ELR (cell line): ENCODE measurements around the gene UBE2J2.

Source experiments
- DNase-seq: peaks from one replicate; pipeline ENCODE4 v3.0.0-alpha.2; 2015; ENCODE audit warnings: low read depth

Gene UBE2J2

GRCh38 chr1:1295154-1295923, 21.7 kb upstream of the UBE2J2 start:
- no peak for DNase-seq

- DNase-seq: no peak
Measured at GRCh38 chr1:1294250-1294890, 20.7 kb upstream of the UBE2J2 start.

GRCh38 chr1:1293263-1294249, 19.9 kb upstream of the UBE2J2 start:
- DNase-seq: no peak

DNA sequence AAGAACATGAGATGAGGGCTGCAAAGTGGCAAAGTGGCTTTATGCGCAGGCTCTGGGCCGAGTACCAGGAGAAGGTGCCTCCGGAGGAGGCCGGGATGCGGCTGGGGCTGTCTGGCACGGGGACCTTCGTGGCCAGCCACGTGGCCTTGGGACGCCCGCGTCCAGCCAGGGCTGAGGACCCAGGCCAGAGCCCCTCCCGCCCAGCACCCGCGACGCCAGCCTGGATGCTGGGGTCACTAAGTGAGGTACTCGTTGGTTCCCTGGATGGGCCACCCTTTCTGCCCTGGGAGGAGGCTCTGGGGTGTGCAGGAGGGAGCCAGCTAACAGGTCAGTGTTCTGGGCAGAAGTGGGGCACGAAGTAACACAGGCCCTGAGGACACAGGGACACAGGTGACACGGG, 19.2 kb upstream of the UBE2J2 start:
- no peak for DNase-seq

- no peak for DNase-seq
Measured at GRCh38 chr1:1292442-1292779, 18.8 kb upstream of the UBE2J2 start.

DNA sequence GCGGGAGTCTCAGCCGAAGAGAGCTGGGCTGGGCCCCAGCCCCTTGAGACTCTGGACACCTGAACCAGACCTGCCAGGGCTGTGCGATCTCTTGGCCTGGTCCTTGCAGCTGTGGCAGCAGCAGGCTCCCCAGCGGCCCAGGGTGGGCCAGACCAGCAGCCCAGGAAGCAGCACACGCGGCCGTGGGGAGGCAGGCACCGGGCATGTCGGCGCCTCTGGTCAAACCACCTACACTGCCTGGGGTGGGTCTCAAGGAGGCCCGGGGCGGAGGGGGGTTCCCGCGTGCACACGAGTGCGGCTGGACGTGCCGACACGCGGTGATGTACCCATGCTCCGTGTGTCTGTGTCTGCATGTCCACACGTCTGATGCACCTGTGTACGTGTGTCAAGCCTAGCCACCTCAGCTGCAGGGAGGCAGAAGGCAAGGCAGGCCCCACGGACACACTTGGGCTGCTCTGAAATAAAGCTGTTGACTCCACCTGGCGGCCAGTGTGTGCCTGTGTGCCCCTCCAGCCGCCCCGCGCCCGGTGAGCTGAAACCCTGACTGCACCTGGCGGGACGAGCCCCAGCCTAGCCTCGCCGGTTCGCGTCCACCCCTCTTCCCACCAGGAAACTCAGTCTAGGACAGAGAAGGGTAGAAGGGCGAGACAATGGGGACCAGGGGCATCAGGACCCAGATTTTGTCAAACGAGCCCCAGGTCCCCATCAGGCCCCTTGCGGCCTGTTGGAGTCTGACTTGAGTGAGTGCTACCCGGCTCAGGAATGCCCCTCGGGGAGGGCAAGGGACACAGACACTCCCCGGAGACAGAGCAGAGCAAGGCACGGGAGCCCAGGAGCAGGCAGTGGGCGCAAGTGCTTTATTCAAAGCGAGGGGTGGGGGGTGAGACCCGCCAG, 18.1 kb upstream of the UBE2J2 start:
- peak; percentile 59 for DNase-seq

GRCh38 chr1:1291023-1291528, 17.4 kb upstream of the UBE2J2 start:
- no peak for DNase-seq

- DNase-seq: no peak
Measured at GRCh38 chr1:1290238-1290731, 16.6 kb upstream of the UBE2J2 start.

DNA sequence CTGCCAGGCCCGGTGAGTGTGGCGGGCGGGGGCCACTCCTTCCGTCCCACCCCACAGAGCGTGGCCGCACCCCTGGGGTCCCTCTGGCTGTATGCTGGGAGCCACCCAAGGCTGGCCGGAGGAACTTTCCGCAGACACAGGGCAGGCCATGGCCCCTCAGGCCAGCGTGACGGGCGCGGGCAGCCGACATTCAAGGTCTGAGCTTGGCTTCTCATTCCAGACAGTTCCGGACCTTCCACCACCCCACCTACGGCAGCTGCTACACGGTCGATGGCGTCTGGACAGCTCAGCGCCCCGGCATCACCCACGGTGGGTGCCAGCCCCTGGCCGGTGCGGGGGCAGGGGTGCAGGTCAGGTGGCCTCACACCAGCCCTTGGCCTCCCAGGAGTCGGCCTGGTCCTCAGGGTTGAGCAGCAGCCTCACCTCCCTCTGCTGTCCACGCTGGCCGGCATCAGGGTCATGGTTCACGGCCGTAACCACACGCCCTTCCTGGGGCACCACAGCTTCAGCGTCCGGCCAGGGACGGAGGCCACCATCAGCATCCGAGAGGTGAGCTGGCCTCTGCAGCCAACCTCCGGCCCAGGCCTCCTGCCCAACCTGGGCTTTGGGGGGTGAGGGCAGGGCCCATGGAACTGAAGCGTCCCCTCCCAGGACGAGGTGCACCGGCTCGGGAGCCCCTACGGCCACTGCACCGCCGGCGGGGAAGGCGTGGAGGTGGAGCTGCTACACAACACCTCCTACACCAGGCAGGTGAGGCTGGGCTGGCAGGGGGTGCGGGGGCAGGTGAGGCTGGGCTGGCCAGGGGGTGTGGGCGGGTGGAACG, 13.8 kb upstream of the UBE2J2 start:
- DNase-seq: no peak

GRCh38 chr1:1286313-1287261, 12.9 kb upstream of the UBE2J2 start:
- no peak for DNase-seq

GRCh38 chr1:1285611-1286311, 12.1 kb upstream of the UBE2J2 start:
- no peak for DNase-seq

- no peak for DNase-seq
Measured at GRCh38 chr1:1285102-1285571, 11.5 kb upstream of the UBE2J2 start.

DNA sequence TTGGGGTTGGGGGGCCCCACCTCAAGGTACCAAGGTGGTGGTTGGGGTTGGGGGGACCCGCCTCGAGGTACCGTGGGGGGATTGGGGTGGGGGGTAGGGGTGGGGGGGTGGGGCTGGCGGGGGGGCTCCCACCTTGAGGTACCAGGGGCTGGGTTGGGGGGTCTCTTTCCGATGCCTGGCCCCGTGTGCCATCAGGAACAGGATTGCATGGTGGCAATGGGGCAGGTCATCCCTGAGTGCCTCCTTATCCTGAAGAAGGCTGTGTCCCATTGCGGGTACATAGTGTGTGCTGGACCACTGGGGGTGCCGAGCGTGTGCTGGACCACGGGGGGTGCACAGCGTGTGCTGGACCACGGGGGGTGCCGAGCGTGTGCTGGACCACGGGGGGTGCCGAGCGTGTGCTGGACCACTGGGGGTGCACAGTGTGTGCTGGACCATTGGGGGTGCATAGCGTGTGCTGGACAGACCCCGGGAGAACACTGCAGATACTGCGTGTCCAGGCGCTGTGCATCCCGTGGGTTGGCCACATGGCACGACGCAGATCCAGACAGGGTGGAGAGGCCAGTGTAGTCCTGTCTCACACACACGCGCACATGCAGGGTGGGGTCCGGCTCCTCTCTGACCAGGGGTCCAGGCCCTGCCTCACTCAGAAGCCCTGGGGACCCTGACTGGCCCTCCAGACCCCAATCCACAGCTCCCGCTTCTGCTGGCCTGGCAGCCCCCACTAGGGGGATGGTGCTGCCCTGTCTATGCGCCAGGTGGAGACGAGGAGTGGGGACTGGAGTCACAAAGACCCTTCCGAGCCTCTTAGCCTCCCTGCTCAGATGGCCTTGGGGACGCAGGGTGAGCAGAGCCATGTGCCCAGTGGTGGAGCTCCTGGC, 10.8 kb upstream of the UBE2J2 start:
- DNase-seq: no peak

DNA sequence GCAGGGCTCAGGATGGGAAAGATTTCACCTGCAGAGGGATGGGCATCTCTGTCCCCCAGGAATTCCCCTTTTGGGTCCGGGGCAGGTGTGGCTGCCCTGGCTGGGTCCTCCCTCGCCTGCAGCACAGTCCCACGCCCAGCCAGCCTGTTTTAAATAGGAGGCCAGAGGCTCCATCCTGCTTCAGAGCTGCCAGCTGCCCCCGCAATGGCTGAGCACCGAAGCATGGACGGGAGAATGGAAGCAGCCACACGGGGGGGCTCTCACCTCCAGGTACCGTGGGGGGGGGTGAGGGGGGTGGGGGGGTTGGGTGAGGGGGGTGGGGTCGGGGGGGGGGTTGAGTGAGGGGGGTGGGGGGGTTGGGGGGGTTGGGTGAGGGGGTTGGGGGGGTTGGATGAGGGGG, 10.2 kb upstream of the UBE2J2 start:
- peak; percentile 52 for DNase-seq

GRCh38 chr1:1282998-1283397, 9.3 kb upstream of the UBE2J2 start:
- peak; percentile 71 for DNase-seq

DNA sequence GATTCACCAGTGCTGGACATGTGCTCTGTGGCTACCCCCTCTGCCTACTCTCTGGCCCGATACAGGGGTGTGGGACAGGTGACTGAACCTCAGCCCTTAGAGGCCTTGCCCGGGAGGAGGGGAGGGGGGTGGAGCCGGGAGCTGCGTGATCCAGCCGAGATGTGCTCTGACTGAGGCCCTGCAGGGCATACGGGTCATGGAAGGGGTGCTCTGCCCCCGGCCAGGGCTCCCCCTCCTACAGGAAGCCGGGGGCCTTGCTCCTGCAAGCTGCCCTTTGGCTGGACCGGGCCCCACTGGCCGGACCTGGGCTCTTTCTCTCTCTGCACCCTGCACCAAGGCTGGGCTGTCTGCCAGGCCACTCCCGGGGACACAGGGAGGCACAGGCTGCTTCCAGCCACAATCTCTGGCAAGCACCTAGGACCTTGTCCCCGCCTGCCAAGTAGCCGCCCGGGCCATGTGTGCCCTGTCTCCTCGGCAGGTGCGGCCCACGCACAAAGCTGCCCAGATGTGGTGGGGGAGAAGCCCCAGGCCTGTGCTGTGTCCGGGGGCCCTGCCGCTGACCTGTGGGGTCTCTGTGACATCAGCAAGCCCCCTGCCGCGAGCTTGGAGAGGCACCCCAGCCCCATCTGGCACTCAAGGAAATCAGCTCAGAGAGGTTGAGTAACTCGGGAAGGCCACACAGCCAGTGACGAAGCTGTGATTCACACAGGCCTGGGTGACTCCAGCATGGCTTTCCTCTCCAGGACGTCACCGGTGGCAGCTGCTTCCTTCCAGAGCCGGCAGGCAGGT, 8.1 kb upstream of the UBE2J2 start:
- DNase-seq: peak; percentile 88
